ENCODE measurements around the gene NT5M. TPM values are rescaled to one million over a fixed set of nuclear protein-coding genes. Genes with fewer than 3 reads are reported as not detected.

NT5M gene
- total and polyA plus RNA-seq, 10 donors = 1.2 to 3.6 (median 2.6) TPM

- intact Hi-C loops (cut with DNase I; ENCODE audit: low total_unique reads) = no loop called here
- Histone ChIP-seq H3K27me3 (replicated peaks in 1 of 7) (peaks cover 0 to 8% (median 0%) of the 10 kb centered on the region in 7 donors), H3K4me3 (no peak overlapping the region), H3K36me3 (no peaks in the 10 kb centered on the region), H3K9me3 (no peaks in the 10 kb centered on the region), H3K4me1 (peaks cover 0 to 16% (median 1%) of the 10 kb centered on the region in 6 donors), H3K27ac (peak overlapping the region in 4 of 8 donors; percentile 46 to 66 (median 60))
- DNase-seq = no peak
- TF ChIP-seq POLR2A (IDR thresholded peaks at IDR 0.05) = no peak
- TF ChIP-seq POLR2AphosphoS5 (IDR thresholded peaks at IDR 0.05) = no peak
- no peak for TF ChIP-seq CTCF (IDR thresholded peaks at IDR 0.05 in 8 of 11, conservative IDR thresholded peaks at IDR 0.05 in 3 of 11)
- 85 to 98% (median 89%) methylated on average over 7 of the region's 7 CpGs for WGBS, 5 donors
These were observed 83.9 kb downstream of the NT5M start for GRCh38 chr17:17387017-17387497.

GRCh38 chr17:17387498-17388362 is 84.6 kb downstream of the NT5M start:
- peaks cover 0 to 8% (median 0%) of the 10 kb centered on the region in 7 donors for H3K27me3 ChIP-seq (replicated peaks in 1 of 7)
- H3K27ac ChIP-seq = peak overlapping the region in 3 of 8 donors; percentile 60 to 66 (median 61)
- no peak for DNase-seq
- TF ChIP-seq CTCF (IDR thresholded peaks at IDR 0.05 in 8 of 11, conservative IDR thresholded peaks at IDR 0.05 in 3 of 11) (peak in 3 of 11 experiments; percentile 10 to 16 (median 12)), POLR2A (IDR thresholded peaks at IDR 0.05) (no peak), POLR2AphosphoS5 (IDR thresholded peaks at IDR 0.05) (peak in 1 of 3 donors; percentile 8)
- peaks cover 0 to 22% (median 7%) of the 10 kb centered on the region in 6 donors for H3K4me1 ChIP-seq
- H3K4me3 ChIP-seq = no peak overlapping the region
- H3K36me3 ChIP-seq = no peaks in the 10 kb centered on the region
- intact Hi-C loops (cut with DNase I; ENCODE audit: low total_unique reads) = no loop called here
- H3K9me3 ChIP-seq = no peaks in the 10 kb centered on the region
- 63 to 78% (median 71%) methylated on average over 14 to 15 of the region's 15 CpGs for WGBS, 5 donors

DNA sequence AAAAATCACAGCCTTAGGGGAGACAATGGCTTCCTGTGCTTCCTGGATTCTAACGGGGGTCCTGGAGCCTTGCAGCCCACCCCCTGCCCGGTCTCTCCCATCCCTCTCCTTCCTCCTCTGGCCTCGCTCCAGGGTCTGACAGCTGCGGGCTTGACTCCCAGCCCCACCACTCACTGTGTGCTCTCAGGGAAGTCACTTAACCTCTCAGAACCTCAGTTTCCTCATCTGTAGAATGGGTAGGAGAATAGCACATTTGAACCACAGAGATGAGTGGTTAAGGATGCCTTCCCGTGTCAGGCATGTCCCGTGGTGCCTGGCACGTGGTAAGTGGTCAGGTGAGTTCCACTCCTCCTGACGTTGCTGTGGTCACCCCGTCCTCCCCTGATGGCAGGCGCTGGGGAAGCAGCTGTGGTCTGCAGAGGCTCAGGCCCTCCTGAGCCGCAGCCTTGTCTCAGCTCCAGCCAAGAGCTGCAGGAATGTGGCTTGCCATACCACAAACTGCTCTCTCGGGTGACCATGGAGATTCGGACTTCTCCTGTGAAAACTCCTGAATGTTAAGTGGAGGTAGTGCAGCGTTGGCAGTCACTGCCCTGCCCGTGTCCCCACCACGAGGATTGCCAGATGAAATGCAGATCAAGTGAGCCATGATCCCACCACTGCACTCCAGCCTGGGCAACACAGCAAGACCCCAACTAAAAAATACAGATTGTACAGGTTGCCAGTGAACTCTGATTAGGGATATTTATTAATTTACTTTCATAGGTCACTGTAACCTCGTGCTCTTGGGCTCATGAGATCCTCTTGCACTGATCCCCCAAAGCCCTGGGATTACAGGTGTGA is 85.7 kb downstream of the NT5M start:
- TF ChIP-seq CTCF (IDR thresholded peaks at IDR 0.05 in 8 of 11, conservative IDR thresholded peaks at IDR 0.05 in 3 of 11) = no peak
- WGBS, 5 donors = 75 to 84% (median 82%) methylated on average over 9 to 17 of the region's 17 CpGs
- Histone ChIP-seq H3K4me3 (no peak overlapping the region), H3K4me1 (peaks cover 0 to 25% (median 9%) of the 10 kb centered on the region in 6 donors), H3K27ac (peak overlapping the region in 2 of 8 donors; percentile 38 to 61), H3K9me3 (no peaks in the 10 kb centered on the region), H3K27me3 (replicated peaks in 1 of 7) (peaks cover 0 to 4% (median 0%) of the 10 kb centered on the region in 7 donors), H3K36me3 (no peaks in the 10 kb centered on the region)
- DNase-seq = no peak
- intact Hi-C loops (cut with DNase I; ENCODE audit: low total_unique reads) = no loop called here

Data from spleen (tissue), 11 donors.